Testis (tissue), 3 donors: ENCODE measurements around the gene HLA-C. TPM values are rescaled to one million over a fixed set of nuclear protein-coding genes. Genes with fewer than 3 reads are reported as not detected.

ENCODE experiments used
- DNase-seq: peaks from one replicate; pipeline ENCODE4 v3.0.0-alpha.2; 2019
- H3K27ac ChIP-seq, 2 donors: fragments of 200-600 bp; sonication (generic); one replicate each; pipeline ENCODE4 v1.5.1; 2019
- H3K27me3 ChIP-seq: fragments of 200-600 bp; sonication (generic); one replicate; pipeline ENCODE4 v1.5.1; 2019
- H3K36me3 ChIP-seq: fragments of 200-600 bp; sonication (generic); one replicate; pipeline ENCODE4 v1.5.1; 2017; ENCODE audit warnings: low read depth; ENCODE audit errors: missing control alignments
- H3K4me1 ChIP-seq: fragments of 200-600 bp; sonication (generic); one replicate; pipeline ENCODE4 v1.5.1; 2019
- H3K4me3 ChIP-seq, 2 donors: fragments of 200-600 bp; sonication (generic); one replicate each; pipeline ENCODE4 v1.5.1; 2017 to 2019
- H3K9me3 ChIP-seq: fragments of 200-600 bp; sonication (generic); one replicate; pipeline ENCODE4 v1.5.1; 2017
- POLR2A ChIP-seq: fragments of 450-650 bp; IDR thresholded peaks from one replicate; pipeline ENCODE4 v1.6.1; 2017; ENCODE audit warnings: antibody characterized with exemption, mild to moderate bottlenecking, moderate library complexity
- WGBS, 2 donors: methylation state at CpG; one replicate each; pipeline ENCODE4 v1.1.5; 2018; 5-methylcytosine and 5-hydroxymethylcytosine counted together
- intact Hi-C: fragments of 100-400 bp; cut with DNase I; formaldehyde crosslinking; loops from one replicate; pipeline ENCODE4 v1.15.1; 2023; ENCODE audit warnings: low total_unique reads
- polyA plus RNA-seq: library from polyadenylated mRNA; stranded (reverse); fragments of 350-450 nt; fragmentation: Illumina TruSeq; extraction: RNeasy Lipid Tissue Mini Kit (QIAGEN cat#74804); gene quantifications from one replicate; pipeline ENCODE4 v1.2.3, GENCODE V29; 2014; ENCODE audit warnings: low read depth, low replicate concordance; ENCODE audit not compliant: insufficient read depth
- total RNA-seq, 2 donors: library from RNA; depleted of rRNA; stranded (reverse); fragments of >200 nt; gene quantifications; one replicate each; pipeline ENCODE4 v1.2.3, GENCODE V29; 2016
- TF ChIP-seq, protein P1 (sequence below), 3 experiments: fragments of 450-650 bp in 2 of 3; fragments of 200-600 bp in 1 of 3; sonication (generic) in 1 of 3; IDR thresholded peaks; one replicate each; pipeline ENCODE4 v1.5.1; 2016 to 2019; ENCODE audit warnings: antibody characterized with exemption in 3 of 3, mild to moderate bottlenecking in 2 of 3, moderate library complexity in 1 of 3

Gene HLA-C
- total and polyA plus RNA-seq, 3 donors from 2014 or later = 104 to 213 (median 135) TPM

DNA sequence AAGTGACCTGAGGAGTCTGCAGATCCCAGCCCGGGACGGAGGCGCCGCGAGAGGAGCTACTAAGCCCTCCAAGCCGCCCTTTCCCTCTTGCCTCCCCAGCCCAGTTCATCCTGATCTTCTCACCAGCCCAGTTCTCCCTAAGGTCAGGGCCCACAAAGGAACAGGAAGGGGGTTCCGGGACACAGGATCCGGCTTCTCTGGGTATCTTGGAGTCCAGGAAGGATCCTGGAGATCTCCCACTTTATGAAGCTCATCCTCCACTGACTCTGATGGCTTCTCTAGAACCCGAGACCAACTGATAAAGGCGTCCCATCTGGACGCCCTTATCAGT is 36.9 kb upstream of the HLA-C start:
- no peaks in the 10 kb centered on the region for H3K9me3 ChIP-seq
- DNase-seq = peak; percentile 25
- H3K36me3 ChIP-seq = no peaks in the 10 kb centered on the region
- H3K4me1 ChIP-seq = peaks cover 4% of the 10 kb centered on the region
- intact Hi-C loops = no loop called here
- WGBS, 2 donors = 19 to 20% methylated on average over 9 to 11 of the region's 11 CpGs
- H3K4me3 ChIP-seq = peak overlapping the region; percentile 48 to 61
- no peaks in the 10 kb centered on the region for H3K27me3 ChIP-seq
- no peak overlapping the region for H3K27ac ChIP-seq
- TF ChIP-seq, protein P1, sequence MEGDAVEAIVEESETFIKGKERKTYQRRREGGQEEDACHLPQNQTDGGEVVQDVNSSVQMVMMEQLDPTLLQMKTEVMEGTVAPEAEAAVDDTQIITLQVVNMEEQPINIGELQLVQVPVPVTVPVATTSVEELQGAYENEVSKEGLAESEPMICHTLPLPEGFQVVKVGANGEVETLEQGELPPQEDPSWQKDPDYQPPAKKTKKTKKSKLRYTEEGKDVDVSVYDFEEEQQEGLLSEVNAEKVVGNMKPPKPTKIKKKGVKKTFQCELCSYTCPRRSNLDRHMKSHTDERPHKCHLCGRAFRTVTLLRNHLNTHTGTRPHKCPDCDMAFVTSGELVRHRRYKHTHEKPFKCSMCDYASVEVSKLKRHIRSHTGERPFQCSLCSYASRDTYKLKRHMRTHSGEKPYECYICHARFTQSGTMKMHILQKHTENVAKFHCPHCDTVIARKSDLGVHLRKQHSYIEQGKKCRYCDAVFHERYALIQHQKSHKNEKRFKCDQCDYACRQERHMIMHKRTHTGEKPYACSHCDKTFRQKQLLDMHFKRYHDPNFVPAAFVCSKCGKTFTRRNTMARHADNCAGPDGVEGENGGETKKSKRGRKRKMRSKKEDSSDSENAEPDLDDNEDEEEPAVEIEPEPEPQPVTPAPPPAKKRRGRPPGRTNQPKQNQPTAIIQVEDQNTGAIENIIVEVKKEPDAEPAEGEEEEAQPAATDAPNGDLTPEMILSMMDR (IDR thresholded peaks at IDR 0.05) = no peak
- TF ChIP-seq POLR2A = no peak

DNA sequence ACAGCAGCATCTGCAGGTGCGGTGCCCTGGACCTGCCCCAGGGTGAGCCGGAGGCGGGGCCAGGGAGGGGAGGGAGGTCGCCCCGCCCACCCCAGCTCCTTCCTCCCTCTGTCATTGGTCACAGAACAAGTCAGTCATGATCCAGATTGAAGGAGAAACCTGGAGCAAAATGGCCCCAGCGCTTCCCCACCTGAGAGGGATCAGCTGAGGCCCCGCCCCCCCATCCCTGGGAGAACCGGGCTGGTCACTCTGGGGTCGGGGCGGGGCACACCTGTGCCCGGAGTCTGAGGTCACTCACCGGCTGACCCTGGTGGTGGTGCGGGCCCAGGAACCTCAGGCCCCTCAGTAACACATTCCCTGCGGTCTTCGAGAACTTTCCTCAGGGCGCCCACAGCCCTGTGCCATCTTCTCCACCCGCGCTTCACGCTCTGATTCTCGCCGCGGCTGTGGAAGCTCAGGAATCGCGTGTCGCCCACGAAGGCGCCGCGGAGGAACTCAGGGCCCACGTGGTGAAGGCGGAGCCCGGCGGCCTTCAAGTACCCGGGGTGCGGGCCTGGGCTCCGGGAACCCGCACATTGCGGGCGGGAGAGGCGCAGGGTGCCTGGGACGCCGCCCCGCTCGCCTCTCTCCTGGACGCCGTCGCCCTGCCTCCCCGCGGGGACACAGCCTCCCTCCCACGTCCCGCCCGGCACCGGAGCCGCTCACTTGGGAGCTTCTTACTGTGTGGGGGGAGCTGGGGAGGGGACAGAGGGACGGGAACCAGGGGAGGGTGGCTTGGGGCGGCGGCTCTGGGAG is 36.4 kb upstream of the HLA-C start:
- H3K27ac ChIP-seq = no peak overlapping the region

DNA sequence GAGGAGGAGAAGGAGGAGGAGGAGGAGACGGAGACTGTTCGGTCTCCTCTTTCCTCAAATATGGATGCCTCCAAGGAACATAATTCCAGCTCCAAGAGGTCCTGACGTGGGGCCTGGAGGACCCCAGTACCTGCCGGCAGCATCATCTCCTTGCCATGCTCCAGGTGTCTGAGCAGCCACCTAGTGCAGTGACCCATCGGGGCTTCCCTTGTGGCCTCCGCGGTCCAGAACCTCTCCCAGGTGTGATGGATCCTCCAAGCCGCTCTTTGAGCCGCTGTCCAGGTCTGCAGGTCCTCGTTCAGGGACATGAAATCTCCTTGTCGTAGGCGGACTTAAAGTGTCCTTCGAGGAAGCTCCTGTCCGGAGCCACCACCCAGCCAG is 35.8 kb upstream of the HLA-C start:
- Histone ChIP-seq H3K4me1 (peaks cover 4% of the 10 kb centered on the region), H3K27me3 (no peaks in the 10 kb centered on the region), H3K36me3 (no peaks in the 10 kb centered on the region), H3K27ac (no peak overlapping the region), H3K9me3 (no peaks in the 10 kb centered on the region), H3K4me3 (peak overlapping the region; percentile 48 to 61)
- intact Hi-C loops = no loop called here
- TF ChIP-seq, protein P1 (IDR thresholded peaks at IDR 0.05) = no peak
- TF ChIP-seq POLR2A = no peak
- 24 to 70% methylated on average over 2 to 14 of the region's 14 CpGs for WGBS, 2 donors
- no peak for DNase-seq

More for the DNA sequence above, 36.4 kb upstream of the HLA-C start:
- 6% methylated on average over 53 of the region's 57 CpGs; no CpG with 5 or more reads in 1 of the 2 donors for WGBS, 2 donors
- Histone ChIP-seq H3K4me3 (peak overlapping the region; percentile 48 to 61), H3K9me3 (no peaks in the 10 kb centered on the region), H3K36me3 (no peaks in the 10 kb centered on the region), H3K4me1 (peaks cover 4% of the 10 kb centered on the region), H3K27me3 (no peaks in the 10 kb centered on the region)
- TF ChIP-seq, protein P1 (IDR thresholded peaks at IDR 0.05) = no peak
- TF ChIP-seq POLR2A = no peak
- intact Hi-C loops = no loop called here
- peak; percentile 81 for DNase-seq

DNA sequence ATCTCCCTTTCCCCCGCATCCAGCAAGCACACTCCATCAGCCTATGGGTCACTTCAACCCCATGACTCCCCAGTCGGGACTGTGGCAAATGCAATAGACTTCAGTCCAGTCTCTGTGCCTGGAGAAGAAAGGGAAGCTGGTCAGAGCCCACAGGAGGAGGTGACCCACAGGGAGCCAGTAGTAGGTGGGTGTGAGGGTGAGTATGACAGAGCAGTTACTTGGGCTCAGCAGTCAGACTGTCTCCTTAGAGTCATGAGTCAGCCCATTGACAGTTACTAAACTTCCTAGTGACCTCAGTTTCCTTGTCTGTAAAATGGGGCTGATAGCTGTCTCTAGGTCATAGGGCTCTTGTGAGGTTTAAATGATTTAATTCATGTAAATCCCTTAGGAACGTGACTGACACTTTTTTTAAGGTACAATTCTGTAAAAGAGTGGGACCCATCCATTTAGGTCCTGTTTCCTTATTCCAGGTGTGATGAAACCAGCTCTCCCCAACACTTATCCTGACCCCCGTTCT is 33.9 kb upstream of the HLA-C start:
- TF ChIP-seq POLR2A = no peak
- TF ChIP-seq, protein P1 (IDR thresholded peaks at IDR 0.05) = no peak
- Histone ChIP-seq H3K4me3 (no peak overlapping the region), H3K27me3 (no peaks in the 10 kb centered on the region), H3K36me3 (no peaks in the 10 kb centered on the region), H3K27ac (no peak overlapping the region), H3K4me1 (peaks cover 4% of the 10 kb centered on the region), H3K9me3 (no peaks in the 10 kb centered on the region)
- WGBS, 2 donors = 77 to 90% methylated on average over 3 to 4 of the region's 4 CpGs
- DNase-seq = no peak
- intact Hi-C loops = no loop called here

DNA sequence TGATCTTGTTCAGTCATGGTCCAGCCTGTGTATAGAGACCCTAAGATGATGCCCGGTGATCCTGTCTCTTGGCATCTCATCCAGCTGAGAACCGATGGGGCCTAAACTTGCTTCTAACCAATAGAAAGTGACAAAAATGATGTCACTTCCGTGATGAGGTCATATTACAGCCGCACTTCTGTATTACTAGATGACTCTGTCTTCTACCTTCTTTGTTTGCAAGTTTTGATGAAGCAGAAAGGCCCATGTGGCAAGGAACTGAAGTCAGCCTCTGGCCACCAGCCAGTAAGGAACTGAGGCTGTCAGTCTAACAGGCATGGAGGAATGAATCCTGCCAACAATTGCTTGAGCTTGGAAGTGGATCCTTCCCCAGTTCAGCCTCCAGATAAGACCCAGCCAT is 32.8 kb upstream of the HLA-C start:
- TF ChIP-seq, protein P1 (IDR thresholded peaks at IDR 0.05) = no peak
- TF ChIP-seq POLR2A = no peak
- intact Hi-C loops = no loop called here
- Histone ChIP-seq H3K4me3 (no peak overlapping the region), H3K27me3 (no peaks in the 10 kb centered on the region), H3K36me3 (no peaks in the 10 kb centered on the region), H3K9me3 (no peaks in the 10 kb centered on the region), H3K4me1 (peaks cover 4% of the 10 kb centered on the region), H3K27ac (no peak overlapping the region)
- WGBS, 2 donors = 57 to 91% methylated on average over 4 of the region's 4 CpGs
- DNase-seq = no peak
